Cerebellar cortex (tissue), 1 donor: Measurements from ENCODE around the gene FBP1.

Experiments
- DNase-seq: peaks from one replicate; pipeline ENCODE4 v3.0.0-alpha.2; 2015; ENCODE audit warnings: low spot score

Gene FBP1

GRCh38 chr9:94639061-94639998, at the start of gene FBP1:
TSS of gene FBP1 (minus strand) at chr9:94639518. CDS start at chr9:94639310, 208 bp downstream.
- no peak for DNase-seq

GRCh38 chr9:94687451-94687850, 48.1 kb upstream of the FBP1 start:
- no peak for DNase-seq

GRCh38 chr9:94685359-94685758, 46.0 kb upstream of the FBP1 start:
- no peak for DNase-seq

- peak; percentile 84 for DNase-seq
Measured at GRCh38 chr9:94681508-94681907, 42.2 kb upstream of the FBP1 start.

GRCh38 chr9:94680621-94681020, 41.3 kb upstream of the FBP1 start:
- no peak for DNase-seq

GRCh38 chr9:94680020-94680419, 40.7 kb upstream of the FBP1 start:
- no peak for DNase-seq

GRCh38 chr9:94679587-94679986, 40.3 kb upstream of the FBP1 start:
- DNase-seq, result no peak

GRCh38 chr9:94677929-94678328, 38.6 kb upstream of the FBP1 start:
- no peak for DNase-seq

GRCh38 chr9:94676446-94677131, 37.3 kb upstream of the FBP1 start:
- no peak for DNase-seq

- DNase-seq, result no peak
Measured at GRCh38 chr9:94675008-94675881, 35.9 kb upstream of the FBP1 start.

GRCh38 chr9:94672811-94673487, 33.6 kb upstream of the FBP1 start:
- no peak for DNase-seq

GRCh38 chr9:94668928-94669729, 29.8 kb upstream of the FBP1 start:
- peak; percentile 60 for DNase-seq

GRCh38 chr9:94668418-94668927, 29.2 kb upstream of the FBP1 start:
- DNase-seq, result no peak

- DNase-seq, result peak; percentile 80
Measured at GRCh38 chr9:94666364-94667099, 27.2 kb upstream of the FBP1 start.

- peak; percentile 74 for DNase-seq
Measured at GRCh38 chr9:94665613-94666012, 26.3 kb upstream of the FBP1 start.

GRCh38 chr9:94664801-94665200, 25.5 kb upstream of the FBP1 start:
- DNase-seq, result no peak

- DNase-seq, result no peak
Measured at GRCh38 chr9:94663640-94664039, 24.3 kb upstream of the FBP1 start.

- DNase-seq, result peak; percentile 49
Measured at GRCh38 chr9:94663140-94663539, 23.8 kb upstream of the FBP1 start.

GRCh38 chr9:94657021-94657725, 17.9 kb upstream of the FBP1 start:
- DNase-seq, result peak; percentile 74
